Cerebellar nuclear complex (tissue), 1 donor: ENCODE data around the gene GNG12.

Experiments
- DNase-seq, 2 experiments: peaks; one replicate each; lab custom pipeline; 2025; lab: John Stamatoyannopoulos, UW

GNG12 gene

GRCh38 chr1:67832737-67833601, at the start of gene GNG12:
TSS of gene GNG12 (minus strand) at chr1:67833467. CDS start at chr1:67707686, 125,781 bp downstream.
- DNase-seq = no peak

- no peak for DNase-seq
Measured at GRCh38 chr1:67882196-67882958, 49.1 kb upstream of the GNG12 start.

- DNase-seq = no peak
Measured at GRCh38 chr1:67880056-67880601, 46.9 kb upstream of the GNG12 start.

- no peak for DNase-seq
Measured at GRCh38 chr1:67879485-67879884, 46.2 kb upstream of the GNG12 start.

GRCh38 chr1:67874501-67875111, 41.3 kb upstream of the GNG12 start:
- DNase-seq = no peak

- no peak for DNase-seq
Measured at GRCh38 chr1:67869233-67869632, 36.0 kb upstream of the GNG12 start.

GRCh38 chr1:67863637-67864036, 30.4 kb upstream of the GNG12 start:
- DNase-seq = no peak

GRCh38 chr1:67862685-67863084, 29.4 kb upstream of the GNG12 start:
- no peak for DNase-seq

- DNase-seq = no peak
Measured at GRCh38 chr1:67861856-67862516, 28.7 kb upstream of the GNG12 start.

GRCh38 chr1:67860776-67861175, 27.5 kb upstream of the GNG12 start:
- DNase-seq = no peak

GRCh38 chr1:67856921-67857320, 23.7 kb upstream of the GNG12 start:
- no peak for DNase-seq

GRCh38 chr1:67855961-67856360, 22.7 kb upstream of the GNG12 start:
- DNase-seq = no peak

GRCh38 chr1:67855444-67855843, 22.2 kb upstream of the GNG12 start:
- DNase-seq = no peak

- DNase-seq = no peak
Measured at GRCh38 chr1:67853704-67854103, 20.4 kb upstream of the GNG12 start.

- DNase-seq = no peak
Measured at GRCh38 chr1:67851800-67852199, 18.5 kb upstream of the GNG12 start.

- no peak for DNase-seq
Measured at GRCh38 chr1:67850611-67851075, 17.4 kb upstream of the GNG12 start.

- DNase-seq = no peak
Measured at GRCh38 chr1:67850151-67850551, 16.9 kb upstream of the GNG12 start.

- DNase-seq = no peak
Measured at GRCh38 chr1:67847466-67847865, 14.2 kb upstream of the GNG12 start.

- no peak for DNase-seq
Measured at GRCh38 chr1:67846538-67846937, 13.3 kb upstream of the GNG12 start.

GRCh38 chr1:67844988-67845387, 11.7 kb upstream of the GNG12 start:
- DNase-seq = no peak

- DNase-seq = no peak
Measured at GRCh38 chr1:67843746-67844145, 10.5 kb upstream of the GNG12 start.

GRCh38 chr1:67843331-67843730, 10.1 kb upstream of the GNG12 start:
- DNase-seq = no peak
